ENCODE data around the gene HOXD4.

Gene HOXD4

GRCh38 chr2:176172895-176173566 lies 21.7 kb downstream of the HOXD4 start:
- DNase-seq, result no peak

- no peak for DNase-seq
Measured at GRCh38 chr2:176173567-176174381, 22.4 kb downstream of the HOXD4 start.

GRCh38 chr2:176174382-176174823 lies 23.1 kb downstream of the HOXD4 start:
- no peak for DNase-seq

GRCh38 chr2:176174824-176175708 lies 23.7 kb downstream of the HOXD4 start:
- DNase-seq, result no peak

- DNase-seq, result no peak
Measured at GRCh38 chr2:176175709-176176607, 24.6 kb downstream of the HOXD4 start.

GRCh38 chr2:176177580-176178037 lies 26.3 kb downstream of the HOXD4 start:
- no peak for DNase-seq

GRCh38 chr2:176178038-176178756 lies 26.8 kb downstream of the HOXD4 start:
- DNase-seq, result no peak

GRCh38 chr2:176178757-176179295 lies 27.5 kb downstream of the HOXD4 start:
- no peak for DNase-seq

GRCh38 chr2:176181551-176181950 lies 30.2 kb downstream of the HOXD4 start:
- no peak for DNase-seq

- no peak for DNase-seq
Measured at GRCh38 chr2:176182671-176183070, 31.3 kb downstream of the HOXD4 start.

GRCh38 chr2:176184749-176185148 lies 33.4 kb downstream of the HOXD4 start:
- no peak for DNase-seq

- DNase-seq, result no peak
Measured at GRCh38 chr2:176186024-176186423, 34.7 kb downstream of the HOXD4 start.

GRCh38 chr2:176187200-176187898 lies 36.0 kb downstream of the HOXD4 start:
- no peak for DNase-seq

GRCh38 chr2:176187899-176188773 lies 36.8 kb downstream of the HOXD4 start, which contains the start of gene HOXD1:
HOXD1 (plus strand) TSS chr2:176188668; CDS start chr2:176188802, 134 bp downstream.
- DNase-seq, result no peak

GRCh38 chr2:176188774-176189680 lies 37.7 kb downstream of the HOXD4 start:
- no peak for DNase-seq

- no peak for DNase-seq
Measured at GRCh38 chr2:176189681-176190641, 38.6 kb downstream of the HOXD4 start.

- DNase-seq, result no peak
Measured at GRCh38 chr2:176192351-176192750, 41.0 kb downstream of the HOXD4 start.
